Measurements from ENCODE around the gene IKZF2.

IKZF2 gene

DNA sequence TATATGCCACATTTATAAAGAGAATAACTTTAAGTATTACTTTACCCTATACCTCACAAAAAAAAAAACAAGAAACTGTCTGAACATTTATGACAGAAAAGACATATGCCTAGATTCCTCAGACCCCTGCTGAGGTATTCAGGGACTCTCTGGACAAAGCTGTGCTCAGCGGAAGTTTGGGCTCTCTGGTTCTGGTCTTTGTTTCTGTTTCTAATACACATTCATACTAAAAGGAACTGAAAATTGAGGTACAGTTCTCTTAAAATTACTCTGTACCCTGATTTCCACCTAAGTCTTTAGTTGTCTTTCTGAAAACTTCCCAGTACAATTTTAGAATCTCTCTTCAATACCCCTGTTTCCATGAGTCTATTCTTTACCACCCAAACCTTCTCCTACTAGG is 160.3 kb downstream of the IKZF2 start:
- DNase-seq = no peak

DNA sequence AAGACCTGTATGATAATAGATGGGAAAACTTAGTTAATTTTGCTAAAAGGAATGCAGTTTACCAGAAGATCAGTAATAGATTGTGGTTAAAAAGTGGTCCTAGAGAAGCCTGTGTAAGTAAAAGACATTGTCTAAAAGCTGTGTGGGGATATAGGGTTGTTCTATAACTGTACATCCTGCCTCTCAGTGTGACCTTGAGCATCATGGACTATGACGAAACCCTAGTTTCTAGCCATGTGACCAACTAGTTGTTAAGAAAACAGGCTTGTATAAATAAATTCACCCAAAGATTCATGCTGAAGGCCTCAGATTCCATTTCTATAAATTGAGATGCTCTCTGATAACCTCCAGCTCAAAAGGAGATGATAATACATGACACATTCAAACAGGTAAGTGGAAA is 160.7 kb downstream of the IKZF2 start:
- no peak for DNase-seq

DNA sequence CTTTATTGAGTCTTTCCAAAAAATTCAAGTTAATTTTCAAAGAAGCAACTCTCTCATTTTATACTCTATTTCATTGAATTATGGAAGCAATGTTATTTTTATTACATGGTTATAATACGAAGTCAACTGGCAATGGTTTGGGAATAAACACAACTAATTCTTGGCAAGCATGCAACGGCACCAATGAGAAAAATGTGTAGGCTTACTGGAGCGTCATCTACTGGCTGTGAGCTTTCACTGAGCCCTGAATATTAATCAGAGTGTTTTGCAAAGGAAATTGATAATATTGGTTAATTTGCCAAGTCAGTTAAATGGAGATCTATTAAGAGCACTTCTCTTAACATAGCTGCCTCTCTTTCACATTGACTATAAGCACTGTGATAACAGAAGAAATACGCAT is 163.9 kb downstream of the IKZF2 start:
- DNase-seq = no peak

DNA sequence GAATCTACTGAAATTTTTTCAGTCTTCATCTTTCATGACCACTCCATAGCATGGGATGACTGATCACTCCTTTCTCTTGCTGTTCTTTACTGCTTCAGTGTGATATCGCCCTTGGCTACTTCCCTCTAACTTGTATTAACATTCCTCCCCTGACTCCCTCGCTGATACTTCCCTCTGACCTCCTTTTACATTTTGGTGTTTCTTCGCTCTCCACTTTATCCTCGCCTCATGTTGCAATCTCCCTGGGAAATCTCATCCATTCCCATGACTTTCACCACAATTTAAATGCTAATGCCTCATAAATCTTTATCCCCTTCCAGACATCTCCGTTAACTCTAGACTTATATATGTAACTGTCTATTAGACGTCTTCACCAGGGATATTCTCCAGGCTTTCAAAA is 167.3 kb downstream of the IKZF2 start:
- DNase-seq = no peak

DNA sequence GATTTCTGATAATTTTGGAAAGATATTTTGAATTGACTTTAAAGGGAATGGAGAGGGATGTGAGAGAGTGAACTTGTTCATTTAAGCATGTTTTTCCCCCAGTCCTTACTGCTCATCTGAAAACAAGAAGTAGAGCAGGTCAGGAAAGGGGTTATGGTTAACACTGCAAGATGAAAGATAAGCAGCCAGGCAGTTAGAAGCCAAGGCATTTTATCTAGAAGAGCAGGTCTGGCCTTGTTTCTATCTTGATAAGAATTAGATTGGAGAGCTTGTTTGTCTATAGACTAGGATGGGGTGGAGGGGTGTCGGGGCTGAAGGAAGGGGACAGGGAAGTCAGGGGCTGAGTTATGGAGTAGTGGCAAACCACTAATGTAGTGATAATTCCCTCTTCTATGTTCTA is 171.6 kb downstream of the IKZF2 start:
- DNase-seq = no peak

DNA sequence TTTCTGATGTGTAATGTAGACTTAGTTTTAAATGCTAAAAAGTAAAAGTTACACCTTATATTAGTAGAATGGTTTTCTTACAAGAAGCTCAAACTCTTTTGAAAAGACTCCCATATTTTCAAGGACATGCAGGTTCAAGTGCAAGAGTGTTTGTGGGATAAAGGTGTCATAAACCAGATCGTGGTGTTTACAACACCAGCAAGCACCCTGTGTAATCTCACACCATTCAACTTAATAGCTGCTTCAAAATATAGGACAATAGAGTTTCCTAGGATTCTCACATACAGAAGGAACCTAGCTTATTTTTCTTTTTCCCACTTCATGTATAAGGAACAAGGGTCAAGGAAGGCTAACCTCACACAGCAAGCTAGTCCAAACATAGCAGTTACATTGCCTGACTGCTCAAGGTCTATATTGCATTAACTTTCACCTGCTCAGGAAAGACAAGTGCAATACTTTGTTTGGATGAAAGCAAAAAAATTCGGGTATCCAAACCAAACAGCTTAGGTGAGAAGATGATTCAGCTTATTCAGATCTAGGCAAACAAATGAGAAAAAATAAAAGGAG is 172.3 kb downstream of the IKZF2 start:
- no peak for DNase-seq

DNA sequence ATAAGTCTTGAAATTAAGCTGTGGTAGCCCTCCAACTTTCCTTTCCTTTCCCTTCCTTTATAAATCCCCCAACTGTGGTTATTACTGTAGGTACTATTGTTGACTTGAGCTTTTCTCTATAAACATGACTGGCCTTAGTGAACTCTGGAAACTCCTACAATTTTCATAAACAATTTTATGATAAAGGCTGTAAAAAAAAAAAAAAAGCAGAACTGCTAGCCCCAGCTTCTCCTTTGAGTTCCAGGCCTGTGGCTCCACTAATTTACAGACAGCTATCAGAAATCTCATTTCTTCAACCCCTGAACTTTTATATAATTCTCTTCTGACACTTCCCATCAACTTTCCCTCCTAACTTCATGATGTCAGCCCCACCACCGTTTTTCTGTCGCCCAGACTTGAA is 174.3 kb downstream of the IKZF2 start:
- DNase-seq = no peak

DNA sequence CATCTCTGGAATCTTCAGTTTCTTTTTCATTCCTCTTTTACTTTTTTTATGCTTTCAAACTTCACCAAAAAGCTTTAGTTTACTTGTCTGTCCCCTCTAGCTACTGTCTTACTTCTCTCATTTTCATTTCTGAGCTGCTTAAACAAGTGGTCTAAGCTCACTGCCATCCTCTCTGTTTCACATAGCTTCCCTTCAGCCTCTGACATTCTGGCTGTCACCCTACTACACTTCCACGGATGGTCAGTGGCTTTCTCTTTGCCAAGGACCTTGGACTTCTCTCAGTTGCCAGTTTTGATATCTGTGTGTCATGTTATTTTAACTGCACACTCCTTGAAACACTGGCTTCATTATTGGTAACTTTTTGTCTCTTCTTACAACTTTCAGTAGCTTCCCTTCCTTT is 176.1 kb downstream of the IKZF2 start:
- no peak for DNase-seq

DNA sequence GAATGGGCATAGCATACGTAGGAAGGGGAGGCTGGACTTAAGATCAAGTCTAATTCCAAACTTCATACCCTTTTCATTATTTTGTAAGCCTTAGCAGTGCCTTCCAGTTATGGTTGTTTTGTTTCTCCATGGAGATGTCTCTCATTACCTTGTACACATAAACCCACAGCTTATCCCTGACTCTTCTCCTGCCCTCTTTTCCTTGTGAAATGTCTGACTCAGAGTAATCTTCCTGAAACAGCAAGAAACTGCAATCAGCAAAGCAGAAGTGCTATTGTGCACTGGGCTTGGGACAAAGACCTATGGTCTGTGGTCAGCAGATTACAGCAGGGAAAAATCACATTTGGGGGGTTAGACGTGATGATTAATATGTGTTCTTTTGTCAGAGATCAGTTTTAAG is 176.7 kb downstream of the IKZF2 start:
- no peak for DNase-seq

DNA sequence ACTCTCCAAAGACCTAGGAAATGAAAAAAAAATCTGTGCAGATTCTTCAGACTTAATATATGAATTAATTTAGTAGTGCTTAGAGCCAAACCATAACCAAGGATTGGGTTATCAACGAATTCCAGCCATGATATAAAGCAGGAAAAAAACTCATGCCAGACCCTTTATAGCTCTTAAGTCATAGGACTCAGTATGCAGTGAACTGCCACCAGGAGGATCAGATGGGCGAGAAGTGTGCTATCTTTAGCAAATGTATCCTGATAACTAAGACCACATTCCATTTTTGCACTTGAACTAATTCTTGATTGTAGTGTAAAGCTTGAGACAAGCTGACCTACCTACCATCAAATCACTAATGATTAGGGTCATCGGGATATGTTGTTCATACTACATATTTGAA is 178.1 kb downstream of the IKZF2 start:
- no peak for DNase-seq

DNA sequence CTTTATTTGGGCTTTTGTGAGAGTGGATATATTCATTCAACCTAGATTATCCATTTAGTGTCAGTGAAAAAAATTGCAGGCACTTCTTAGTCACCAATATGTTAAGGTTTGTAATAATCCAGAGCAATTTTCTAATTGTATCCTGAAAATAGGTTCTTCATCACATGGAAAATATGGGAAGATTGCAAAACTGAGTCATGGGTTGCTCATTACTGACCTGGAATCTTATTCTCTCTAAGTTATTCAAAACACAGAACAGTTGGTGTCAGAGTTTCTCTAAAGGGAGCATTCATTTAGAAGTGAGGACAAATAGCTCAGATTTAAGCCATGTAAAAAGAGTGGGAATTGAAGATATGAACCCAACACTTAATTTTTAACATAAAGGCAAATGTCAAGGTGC is 181.3 kb downstream of the IKZF2 start:
- DNase-seq = no peak

DNA sequence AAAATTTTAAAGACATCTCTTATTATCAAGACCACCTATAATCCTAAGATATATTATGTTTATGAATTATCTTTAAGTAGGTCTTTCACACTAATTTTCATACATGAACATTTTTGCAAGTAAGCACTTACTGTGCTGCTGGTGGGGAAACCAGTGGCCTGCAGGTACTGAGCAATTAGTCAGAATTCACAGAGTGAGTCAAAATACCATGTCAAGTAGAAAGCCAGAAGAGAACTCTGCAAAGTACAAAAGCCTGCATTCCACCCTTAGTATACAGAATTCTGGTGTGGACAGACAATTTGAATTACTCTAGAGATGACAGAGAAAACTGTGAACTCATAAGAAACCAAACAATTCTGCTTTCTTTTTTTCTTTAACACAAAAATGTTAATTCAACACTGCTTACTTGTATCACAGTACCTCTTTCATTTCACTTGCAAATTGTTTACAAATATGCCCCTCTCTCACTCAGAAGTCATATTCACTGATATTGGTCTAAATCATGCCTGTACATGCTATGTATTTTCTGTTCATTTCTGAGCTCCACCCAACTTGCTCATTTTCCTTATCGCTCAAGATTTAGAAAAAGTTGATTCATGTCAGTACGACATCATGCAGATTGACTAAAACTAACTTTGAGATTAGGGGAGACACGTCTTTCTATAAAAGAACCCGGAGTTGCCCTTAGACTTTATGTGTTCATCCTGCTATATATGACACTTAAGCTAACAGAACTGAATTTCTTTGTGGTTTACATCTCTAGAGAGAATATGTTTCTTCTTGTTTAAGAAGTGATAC is 182.9 kb downstream of the IKZF2 start:
- DNase-seq = no peak

DNA sequence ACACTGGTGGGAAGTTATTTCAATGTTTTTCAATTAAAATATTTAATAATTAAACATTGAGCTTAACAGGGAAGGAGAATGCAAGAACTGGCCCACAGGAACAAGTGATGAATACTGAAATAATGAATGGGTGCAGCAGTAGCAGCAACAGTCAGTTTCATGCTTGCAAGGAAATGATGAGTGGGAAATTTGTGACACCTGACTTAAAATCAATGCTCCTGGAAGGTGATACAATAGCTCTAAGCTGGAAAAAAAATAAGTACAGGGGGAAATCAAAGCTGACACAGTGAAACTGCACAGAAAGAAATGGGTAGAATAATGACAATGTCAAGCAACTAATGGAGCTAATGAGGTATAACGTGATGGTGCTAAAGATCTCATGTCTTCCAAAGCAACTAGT is 184.5 kb downstream of the IKZF2 start:
- no peak for DNase-seq

DNA sequence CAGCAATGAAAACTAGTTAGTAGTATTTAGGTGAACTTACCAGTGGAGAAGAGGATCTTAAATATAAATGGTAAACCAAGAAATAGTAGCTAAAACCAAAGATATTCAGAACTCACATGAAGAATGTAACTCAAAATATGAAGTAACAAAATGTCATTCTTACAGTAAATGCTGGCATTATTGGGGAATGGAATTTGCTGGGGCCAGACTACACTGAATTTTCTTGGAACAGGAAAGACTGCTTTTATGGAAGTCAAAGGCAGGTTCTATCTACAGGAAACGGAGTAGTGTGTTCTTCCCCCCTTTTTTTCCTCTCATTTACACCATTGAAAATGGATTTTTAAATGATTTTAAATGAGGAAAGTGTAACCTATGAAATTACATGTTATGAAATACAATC is 188.7 kb downstream of the IKZF2 start:
- no peak for DNase-seq

DNA sequence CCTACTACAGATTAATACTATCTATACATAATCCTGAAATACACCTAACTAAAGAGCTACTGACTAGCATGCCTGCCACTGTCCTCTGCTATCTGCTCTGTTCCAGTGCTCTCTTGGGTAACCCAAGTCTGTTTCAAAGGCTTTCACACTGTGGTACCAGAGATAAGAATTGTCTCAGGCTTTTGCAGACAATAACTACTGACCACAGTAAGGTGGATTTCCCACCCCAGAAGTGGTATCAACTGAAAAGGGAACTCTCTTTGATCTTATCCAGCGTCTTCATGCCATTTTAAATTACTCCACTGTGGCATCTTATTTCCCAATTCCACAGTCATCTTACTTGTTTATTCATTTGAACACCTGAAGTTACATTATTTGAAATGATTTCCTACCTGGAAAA is 190.2 kb downstream of the IKZF2 start:
- DNase-seq = no peak

DNA sequence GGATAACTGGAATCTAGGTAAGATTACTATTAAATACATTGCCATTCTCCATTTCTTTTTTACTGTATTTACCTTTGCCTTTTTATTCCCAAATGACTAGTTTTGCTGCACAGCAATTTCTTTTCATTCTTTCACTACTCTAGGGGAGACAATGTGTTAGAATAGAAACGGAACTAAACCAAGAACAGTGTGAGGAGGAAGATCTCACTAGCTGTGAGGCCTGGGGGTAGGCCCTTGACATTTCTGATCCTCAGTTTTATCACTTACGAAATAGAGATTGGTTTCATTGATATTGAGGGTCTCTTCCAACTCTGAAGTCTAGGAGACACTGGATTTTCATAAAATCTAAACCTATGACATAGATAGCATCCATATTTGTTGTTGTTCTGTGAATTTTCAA is 191.1 kb downstream of the IKZF2 start:
- DNase-seq = no peak

DNA sequence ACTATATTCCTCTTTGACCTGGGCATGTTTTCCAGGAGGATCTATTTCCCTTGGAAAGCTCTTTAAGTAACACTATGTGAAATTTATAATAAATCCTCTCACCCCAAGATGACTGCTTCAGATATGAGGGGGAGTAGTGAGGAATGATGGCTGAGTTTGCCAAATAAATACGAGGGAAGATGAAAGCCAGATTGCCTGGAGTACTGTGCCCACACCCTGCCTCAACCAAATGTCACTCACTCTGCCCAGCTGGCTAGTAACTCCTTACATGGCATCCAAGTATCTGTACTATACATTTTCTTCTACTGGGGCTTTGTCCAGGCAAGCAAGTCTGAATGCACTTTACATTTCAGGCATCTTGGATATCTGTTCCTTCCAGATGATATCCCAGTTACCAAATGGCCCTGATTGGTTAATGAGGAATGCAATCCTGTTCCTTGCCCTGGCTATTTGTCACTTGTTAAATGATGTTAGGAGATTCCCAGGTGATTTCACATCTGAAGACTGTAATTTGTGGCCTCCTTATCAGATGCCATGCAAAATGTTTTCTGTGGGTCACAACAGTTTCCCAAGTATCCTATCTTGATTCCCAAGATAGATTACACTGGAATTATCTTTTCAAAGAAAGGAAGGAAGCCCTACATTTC is 191.8 kb downstream of the IKZF2 start:
- DNase-seq = no peak

DNA sequence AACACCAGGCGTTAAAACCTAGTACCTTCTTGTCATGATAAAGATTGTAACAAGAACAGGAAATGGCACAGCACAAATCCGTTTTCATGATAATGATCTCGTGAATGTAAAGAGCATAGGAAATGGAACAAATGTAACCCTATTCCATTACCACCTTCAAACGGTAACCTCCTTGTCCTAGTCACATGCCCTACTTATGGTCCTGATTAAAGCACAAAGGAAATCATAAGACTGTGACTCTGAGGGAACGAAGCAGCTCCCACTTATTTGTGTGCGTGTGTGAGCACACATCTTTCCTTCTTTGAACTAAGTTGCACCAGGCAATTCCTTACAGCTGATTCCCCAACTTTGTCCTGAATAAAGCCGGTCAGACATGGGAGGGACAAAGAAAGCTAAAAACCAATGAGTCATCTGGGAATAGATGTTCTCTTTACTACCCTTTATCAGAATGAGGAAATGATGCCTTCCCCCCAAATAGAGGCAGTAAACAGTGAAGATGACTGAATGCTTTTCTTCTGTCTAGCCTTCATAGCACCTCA is 192.6 kb downstream of the IKZF2 start:
- DNase-seq = no peak

DNA sequence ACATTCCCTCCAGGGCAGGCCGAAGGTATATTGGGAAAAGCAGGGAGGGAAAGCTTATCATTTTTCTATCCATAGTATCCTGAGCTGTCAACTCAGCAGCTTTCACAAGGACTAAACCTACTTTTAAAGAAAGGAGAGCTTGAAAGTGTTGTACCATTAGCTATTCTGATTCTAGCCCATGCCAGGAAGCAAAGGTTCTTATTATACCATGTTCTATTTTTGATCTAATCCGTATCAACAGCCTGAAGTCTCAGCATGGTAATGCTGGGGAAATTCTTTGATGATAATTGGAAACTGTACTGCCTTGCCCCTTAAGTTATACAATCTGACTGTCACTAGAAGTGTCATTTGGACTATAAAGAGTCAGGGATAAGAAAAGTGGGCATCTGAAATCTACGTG is 193.3 kb downstream of the IKZF2 start:
- no peak for DNase-seq

DNA sequence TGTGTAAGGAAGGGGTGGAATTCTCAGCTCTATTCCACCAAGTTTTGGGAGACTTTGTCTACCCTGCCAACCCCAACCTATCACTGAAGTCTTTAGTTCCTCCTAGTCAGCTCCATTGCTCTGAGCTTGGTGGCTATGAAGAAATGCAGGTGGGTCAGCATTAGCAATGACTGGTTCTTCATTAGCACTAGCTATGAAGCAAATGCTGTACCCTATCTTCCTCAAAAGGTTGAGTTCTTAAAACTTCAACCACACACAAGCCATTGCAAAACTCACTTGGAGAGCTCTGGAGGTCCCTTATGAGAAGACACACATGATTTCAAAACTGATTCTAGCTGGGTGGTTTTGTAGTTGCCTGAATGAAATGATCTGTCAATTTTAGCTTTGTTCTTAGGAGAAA is 193.8 kb downstream of the IKZF2 start:
- DNase-seq = no peak

DNA sequence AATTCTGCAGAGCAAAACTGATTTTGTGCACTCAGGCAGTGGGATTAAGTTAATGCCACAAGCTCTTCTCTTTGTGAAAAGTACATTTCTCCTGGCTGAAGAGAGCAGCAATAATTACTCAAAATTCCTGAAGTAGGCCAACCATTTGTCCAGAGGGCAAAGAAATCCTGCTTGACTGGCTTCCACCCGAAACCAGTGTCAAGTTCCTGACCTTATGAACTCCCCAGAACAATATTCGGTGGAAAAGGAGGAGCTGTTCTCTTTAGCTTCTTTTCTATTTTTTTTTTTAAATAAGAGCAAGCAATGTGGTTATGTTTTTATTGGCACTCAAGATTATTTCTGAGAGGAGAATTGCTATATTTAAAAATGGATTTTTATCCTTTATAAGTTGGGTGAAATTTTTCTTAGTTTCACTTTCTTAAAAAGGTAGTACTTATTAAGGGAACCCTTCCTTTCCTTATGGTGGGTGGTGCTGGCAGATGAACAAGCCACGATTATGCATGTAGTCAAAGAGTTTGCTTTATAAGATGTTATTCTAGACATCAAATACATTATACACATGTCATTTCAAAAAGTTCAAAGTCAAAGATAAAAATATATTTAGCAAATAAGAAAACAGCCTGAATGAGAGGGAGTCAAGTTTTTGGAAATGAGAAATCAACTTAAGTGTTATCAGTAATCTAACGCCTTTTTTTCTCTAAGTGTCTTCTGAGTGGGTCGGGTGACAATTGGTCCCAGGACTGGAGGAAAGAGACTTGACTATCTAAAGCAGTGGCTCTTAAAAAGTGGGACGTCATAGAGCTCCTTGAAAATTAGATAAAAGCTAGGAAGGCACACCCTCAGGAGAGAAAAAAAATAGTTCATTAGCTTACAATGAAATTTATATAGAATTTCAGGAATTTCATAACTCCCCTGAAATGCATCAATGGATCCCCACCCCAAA is 194.5 kb downstream of the IKZF2 start:
- no peak for DNase-seq

DNA sequence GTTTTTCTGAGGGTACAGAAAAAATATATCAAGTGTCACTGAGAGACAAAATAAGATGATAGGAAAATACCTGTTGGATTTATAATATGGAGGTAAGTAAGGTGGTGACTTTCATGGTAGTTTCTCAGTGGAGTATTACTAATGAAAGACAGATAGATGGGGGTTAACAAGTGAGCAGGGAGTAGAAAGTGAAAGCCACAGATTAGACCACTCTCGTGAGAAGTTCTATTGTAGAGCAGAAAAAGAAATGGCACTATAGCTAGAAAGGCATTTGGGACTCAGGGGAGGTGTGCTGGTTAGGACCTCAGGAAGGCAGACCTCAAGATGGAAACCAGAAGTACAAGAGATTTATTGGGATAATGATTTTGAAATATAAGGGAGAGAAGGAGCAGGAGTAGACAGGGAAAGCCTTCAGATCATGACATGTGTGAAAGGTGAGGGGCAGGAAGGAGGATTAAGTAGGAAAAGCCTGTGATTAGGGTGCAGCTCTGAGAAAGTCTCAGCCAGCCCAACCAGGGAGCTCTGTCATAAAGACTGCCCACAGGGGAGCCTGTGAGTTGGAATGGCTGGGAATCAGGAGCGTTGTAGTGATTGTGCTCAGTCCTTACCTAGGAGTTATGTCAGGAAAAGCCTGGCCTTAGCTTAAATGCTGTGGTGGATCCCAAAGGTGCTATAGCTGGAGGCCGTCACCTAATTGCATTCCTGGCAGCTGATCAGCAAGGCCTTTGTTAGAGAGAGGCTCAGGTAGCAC is 198.1 kb downstream of the IKZF2 start:
- no peak for DNase-seq

Measured in NCI-H1694 (cell line).